ENCODE measurements around the gene NMU.
"Not testable (repeated sequence)": the region's sequence is repeated elsewhere in the genome, so short reads cannot be mapped to it uniquely, and the experiment has no call there.

Gene NMU

DNA sequence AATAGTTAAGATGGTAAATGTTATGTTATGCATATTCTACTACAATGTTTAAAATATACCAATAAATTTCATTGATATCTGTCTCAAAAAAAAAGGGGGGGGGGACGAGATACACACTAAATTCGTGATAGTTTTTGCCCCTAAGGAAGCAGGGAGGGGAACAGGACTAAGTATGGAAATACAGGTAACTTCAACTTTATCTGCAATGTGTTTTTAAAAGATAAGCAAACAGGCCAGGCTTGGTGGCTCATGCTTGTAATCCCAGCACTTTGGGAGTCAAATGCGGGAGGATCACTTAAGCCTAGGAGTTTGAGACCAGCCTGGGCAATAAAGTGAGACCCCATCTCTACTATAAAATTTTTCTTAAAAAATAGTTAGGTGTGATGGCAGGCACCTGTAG lies 76.0 kb downstream of the NMU start:
- ATAC-seq (ENCODE audit: low read depth) = no peak
- H3K27ac ChIP-seq (ENCODE audit: poor library complexity, severe bottlenecking) = no peak overlapping the region
- H3K27me3 ChIP-seq (ENCODE audit: insufficient read depth, poor library complexity, severe bottlenecking) = no peaks in the 10 kb centered on the region
- no peaks in the 10 kb centered on the region for H3K36me3 ChIP-seq (ENCODE audit: low read depth)
- no peak for DNase-seq (ENCODE audit: low spot score)
- H3K4me1 ChIP-seq (ENCODE audit: insufficient read depth, poor library complexity, severe bottlenecking) = no peaks in the 10 kb centered on the region
- H3K9me3 ChIP-seq (ENCODE audit: severe bottlenecking) = no peaks in the 10 kb centered on the region
- H3K4me3 ChIP-seq (ENCODE audit: severe bottlenecking) = no peak overlapping the region
- TF ChIP-seq, protein P1, sequence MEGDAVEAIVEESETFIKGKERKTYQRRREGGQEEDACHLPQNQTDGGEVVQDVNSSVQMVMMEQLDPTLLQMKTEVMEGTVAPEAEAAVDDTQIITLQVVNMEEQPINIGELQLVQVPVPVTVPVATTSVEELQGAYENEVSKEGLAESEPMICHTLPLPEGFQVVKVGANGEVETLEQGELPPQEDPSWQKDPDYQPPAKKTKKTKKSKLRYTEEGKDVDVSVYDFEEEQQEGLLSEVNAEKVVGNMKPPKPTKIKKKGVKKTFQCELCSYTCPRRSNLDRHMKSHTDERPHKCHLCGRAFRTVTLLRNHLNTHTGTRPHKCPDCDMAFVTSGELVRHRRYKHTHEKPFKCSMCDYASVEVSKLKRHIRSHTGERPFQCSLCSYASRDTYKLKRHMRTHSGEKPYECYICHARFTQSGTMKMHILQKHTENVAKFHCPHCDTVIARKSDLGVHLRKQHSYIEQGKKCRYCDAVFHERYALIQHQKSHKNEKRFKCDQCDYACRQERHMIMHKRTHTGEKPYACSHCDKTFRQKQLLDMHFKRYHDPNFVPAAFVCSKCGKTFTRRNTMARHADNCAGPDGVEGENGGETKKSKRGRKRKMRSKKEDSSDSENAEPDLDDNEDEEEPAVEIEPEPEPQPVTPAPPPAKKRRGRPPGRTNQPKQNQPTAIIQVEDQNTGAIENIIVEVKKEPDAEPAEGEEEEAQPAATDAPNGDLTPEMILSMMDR (IDR thresholded peaks at IDR 0.05; ENCODE audit: poor library complexity, severe bottlenecking) = no peak

DNA sequence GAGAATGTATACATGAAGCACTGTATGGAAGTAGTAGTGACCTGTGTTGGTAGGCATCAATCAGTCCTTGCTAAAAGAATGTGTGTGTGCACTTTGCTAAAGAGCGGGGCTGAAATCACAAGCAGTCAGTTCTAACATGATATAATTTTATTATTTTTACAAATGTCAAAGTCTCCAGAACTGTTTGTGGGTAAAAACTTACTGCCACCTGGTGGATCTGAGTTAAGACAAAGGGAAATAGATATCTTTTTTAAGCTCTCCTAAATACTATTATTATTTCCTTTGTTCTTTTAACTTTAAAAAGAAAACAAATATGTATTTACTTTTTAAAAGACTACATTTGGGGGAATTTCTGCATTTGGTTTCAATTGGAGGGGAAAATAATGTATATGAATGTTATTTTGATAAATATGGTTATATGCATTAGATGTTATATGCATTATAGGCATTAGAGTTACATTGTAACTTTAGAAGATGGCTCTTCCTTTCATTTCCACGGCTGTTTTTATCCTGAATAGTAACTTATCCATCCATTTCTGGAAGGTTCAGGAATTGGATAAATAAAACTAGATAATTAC lies 81.6 kb downstream of the NMU start:
- TF ChIP-seq, protein P1 (IDR thresholded peaks at IDR 0.05; ENCODE audit: poor library complexity, severe bottlenecking) = peak; percentile 80
- Histone ChIP-seq H3K4me3 (ENCODE audit: severe bottlenecking) (no peak overlapping the region), H3K4me1 (ENCODE audit: insufficient read depth, poor library complexity, severe bottlenecking) (peaks cover 9% of the 10 kb centered on the region), H3K27me3 (ENCODE audit: insufficient read depth, poor library complexity, severe bottlenecking) (no peaks in the 10 kb centered on the region), H3K36me3 (ENCODE audit: low read depth) (no peaks in the 10 kb centered on the region), H3K27ac (ENCODE audit: poor library complexity, severe bottlenecking) (no peak overlapping the region), H3K9me3 (ENCODE audit: severe bottlenecking) (no peaks in the 10 kb centered on the region)
- DNase-seq (ENCODE audit: low spot score) (no peak), ATAC-seq (ENCODE audit: low read depth) (no peak)

DNA sequence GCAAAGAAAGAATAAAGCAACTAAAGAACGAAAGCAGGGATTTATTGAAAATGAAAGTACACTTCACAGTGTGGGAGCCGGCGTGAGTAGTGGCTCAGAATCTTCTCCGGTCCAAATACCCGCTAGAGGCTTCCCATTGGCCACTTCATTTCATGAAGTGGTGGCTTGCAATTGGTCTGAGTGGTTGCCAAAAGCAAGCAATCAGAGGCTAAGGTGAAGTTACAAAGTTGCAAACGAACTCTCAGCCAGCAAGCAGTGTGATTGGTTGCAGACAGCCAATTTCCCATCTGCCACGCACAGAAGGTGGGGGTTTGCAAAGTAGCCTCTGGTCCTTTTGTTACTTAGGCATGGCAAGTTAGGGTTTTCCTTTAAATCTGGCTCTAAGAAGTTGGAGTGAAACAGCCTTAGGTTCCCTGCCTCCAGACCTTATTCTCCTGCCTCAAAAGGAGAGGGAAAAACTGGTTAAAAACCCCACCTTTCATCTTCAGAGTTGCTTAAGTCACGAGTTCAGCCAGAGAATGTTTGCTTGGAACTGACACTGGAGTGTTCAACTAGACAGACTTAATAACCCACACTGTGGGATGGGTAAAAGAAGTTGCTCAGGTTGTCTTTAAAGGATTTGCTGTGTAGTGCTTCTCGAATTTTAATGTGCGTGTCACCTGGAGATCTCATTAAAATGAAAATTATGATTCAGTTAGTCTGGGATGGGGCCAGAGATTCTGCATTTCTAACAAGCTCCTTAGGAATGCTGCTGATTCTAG lies 82.5 kb downstream of the NMU start:
- no peak overlapping the region for H3K4me3 ChIP-seq (ENCODE audit: severe bottlenecking)

DNA sequence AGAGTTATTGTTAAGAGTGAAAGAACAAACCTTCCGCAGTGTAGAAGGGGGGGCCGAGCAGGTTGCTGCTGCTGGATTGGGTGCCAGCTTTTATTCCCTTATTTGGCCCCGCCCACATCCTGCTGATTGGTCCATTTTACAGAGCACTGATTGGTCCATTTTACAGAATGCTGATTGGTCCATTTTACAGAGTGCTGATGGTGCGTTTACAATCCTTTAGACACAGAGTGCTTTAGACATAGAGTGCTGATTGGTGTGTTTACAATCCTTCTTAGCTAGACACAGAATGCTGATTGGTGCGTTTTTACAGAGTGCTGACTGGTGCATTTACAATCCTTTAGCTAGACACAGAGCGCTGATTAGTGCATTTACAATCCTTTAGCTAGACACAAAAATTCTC lies 84.1 kb downstream of the NMU start:
- H3K4me3 ChIP-seq (ENCODE audit: severe bottlenecking); H3K27ac ChIP-seq (ENCODE audit: poor library complexity, severe bottlenecking); ATAC-seq (ENCODE audit: low read depth); H3K27me3 ChIP-seq (ENCODE audit: insufficient read depth, poor library complexity, severe bottlenecking); H3K36me3 ChIP-seq (ENCODE audit: low read depth); DNase-seq (ENCODE audit: low spot score); H3K9me3 ChIP-seq (ENCODE audit: severe bottlenecking): not testable (repeated sequence)
- peaks cover 24% of the 10 kb centered on the region for H3K4me1 ChIP-seq (ENCODE audit: insufficient read depth, poor library complexity, severe bottlenecking)

More for the DNA sequence above, 82.5 kb downstream of the NMU start:
- Histone ChIP-seq H3K36me3 (ENCODE audit: low read depth) (no peaks in the 10 kb centered on the region), H3K27ac (ENCODE audit: poor library complexity, severe bottlenecking) (no peak overlapping the region), H3K9me3 (ENCODE audit: severe bottlenecking) (no peaks in the 10 kb centered on the region), H3K4me1 (ENCODE audit: insufficient read depth, poor library complexity, severe bottlenecking) (peaks cover 15% of the 10 kb centered on the region), H3K27me3 (ENCODE audit: insufficient read depth, poor library complexity, severe bottlenecking) (no peaks in the 10 kb centered on the region)
- TF ChIP-seq, protein P1 (IDR thresholded peaks at IDR 0.05; ENCODE audit: poor library complexity, severe bottlenecking) = no peak
- DNase-seq (ENCODE audit: low spot score) = no peak
- ATAC-seq (ENCODE audit: low read depth) = no peak

DNA sequence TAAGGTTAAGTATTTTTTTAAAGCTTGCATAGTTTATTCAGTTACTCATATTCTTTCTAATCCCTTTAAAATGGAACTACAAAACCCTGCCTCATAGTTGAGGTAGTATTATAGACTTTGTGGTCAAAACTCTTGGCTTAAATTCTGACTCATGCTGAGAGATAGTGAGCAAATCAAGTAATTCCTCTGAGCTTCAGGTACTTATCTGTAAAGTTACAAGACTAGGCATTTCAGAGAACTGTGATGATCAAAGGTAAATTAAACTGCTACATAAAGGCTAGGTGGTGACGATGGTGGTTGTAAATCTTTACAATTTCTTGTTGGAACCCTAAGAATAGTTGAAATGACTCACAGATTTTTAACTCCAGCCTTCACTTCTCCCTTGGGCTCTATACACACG lies 86.2 kb downstream of the NMU start:
- TF ChIP-seq, protein P1 (IDR thresholded peaks at IDR 0.05; ENCODE audit: poor library complexity, severe bottlenecking) = no peak
- Histone ChIP-seq H3K27ac (ENCODE audit: poor library complexity, severe bottlenecking) (peak overlapping the region; percentile 95), H3K27me3 (ENCODE audit: insufficient read depth, poor library complexity, severe bottlenecking) (no peaks in the 10 kb centered on the region), H3K9me3 (ENCODE audit: severe bottlenecking) (no peaks in the 10 kb centered on the region), H3K36me3 (ENCODE audit: low read depth) (no peaks in the 10 kb centered on the region), H3K4me3 (ENCODE audit: severe bottlenecking) (no peak overlapping the region), H3K4me1 (ENCODE audit: insufficient read depth, poor library complexity, severe bottlenecking) (peaks cover 24% of the 10 kb centered on the region)
- DNase-seq (ENCODE audit: low spot score) = no peak
- peak; percentile 64 for ATAC-seq (ENCODE audit: low read depth)

All from RWPE2 (cell line).